Duodenal mucosa (tissue), 2 donors: ENCODE results near the gene MACC1.
"Not testable (repeated sequence)": the region's sequence is repeated elsewhere in the genome, so short reads cannot be mapped to it uniquely, and the experiment has no call there.

Source experiments
- H3K27ac ChIP-seq: one replicate; pipeline ENCODE4 v1.7.0; 2013; ENCODE audit warnings: low read depth, low read length
- H3K27me3 ChIP-seq, 2 donors: one replicate each; pipeline ENCODE4 v1.7.0; 2013; ENCODE audit warnings: low read length in 2 of 2, control low read depth in 1 of 2; ENCODE audit not compliant: insufficient read depth in 2 of 2, control insufficient read depth in 1 of 2
- H3K36me3 ChIP-seq, 2 donors: one replicate each; pipeline ENCODE4 v1.7.0; 2013; ENCODE audit warnings: low read length in 2 of 2, control low read depth in 1 of 2; ENCODE audit not compliant: insufficient read depth in 2 of 2, control insufficient read depth in 1 of 2
- H3K4me1 ChIP-seq, 2 donors: one replicate each; pipeline ENCODE4 v1.7.0; 2013; ENCODE audit warnings: low read length in 2 of 2, control low read depth in 1 of 2; ENCODE audit not compliant: insufficient read depth in 2 of 2, control insufficient read depth in 1 of 2
- H3K4me3 ChIP-seq, 2 donors: one replicate each; pipeline ENCODE4 v1.7.0; 2013; ENCODE audit warnings: low read length in 2 of 2, low read depth in 1 of 2
- H3K9ac ChIP-seq, 2 donors: one replicate each; pipeline ENCODE4 v1.7.0; 2013; ENCODE audit warnings: low read length in 2 of 2, low read depth in 1 of 2
- H3K9me3 ChIP-seq, 2 donors: one replicate each; pipeline ENCODE4 v1.7.0; 2013; ENCODE audit warnings: low read length in 2 of 2, control low read depth in 1 of 2; ENCODE audit not compliant: control insufficient read depth in 1 of 2

The MACC1 gene

GRCh38 chr7:20208651-20209307, 8.4 kb downstream of the MACC1 start:
- no peak overlapping the region for H3K9ac ChIP-seq
- no peaks in the 10 kb centered on the region for H3K36me3 ChIP-seq
- H3K4me3 ChIP-seq: no peak overlapping the region
- no peaks in the 10 kb centered on the region for H3K27me3 ChIP-seq
- no peak overlapping the region for H3K27ac ChIP-seq
- H3K4me1 ChIP-seq: no peaks in the 10 kb centered on the region
- peaks cover 11 to 13% of the 10 kb centered on the region in 2 donors for H3K9me3 ChIP-seq

- not testable (repeated sequence) for H3K9ac ChIP-seq, H3K27me3 ChIP-seq, H3K4me3 ChIP-seq, H3K4me1 ChIP-seq, H3K36me3 ChIP-seq, H3K27ac ChIP-seq
- H3K9me3 ChIP-seq: peaks cover 11 to 13% of the 10 kb centered on the region in 2 donors
Observed at GRCh38 chr7:20207811-20208210, 9.4 kb downstream of the MACC1 start.

DNA sequence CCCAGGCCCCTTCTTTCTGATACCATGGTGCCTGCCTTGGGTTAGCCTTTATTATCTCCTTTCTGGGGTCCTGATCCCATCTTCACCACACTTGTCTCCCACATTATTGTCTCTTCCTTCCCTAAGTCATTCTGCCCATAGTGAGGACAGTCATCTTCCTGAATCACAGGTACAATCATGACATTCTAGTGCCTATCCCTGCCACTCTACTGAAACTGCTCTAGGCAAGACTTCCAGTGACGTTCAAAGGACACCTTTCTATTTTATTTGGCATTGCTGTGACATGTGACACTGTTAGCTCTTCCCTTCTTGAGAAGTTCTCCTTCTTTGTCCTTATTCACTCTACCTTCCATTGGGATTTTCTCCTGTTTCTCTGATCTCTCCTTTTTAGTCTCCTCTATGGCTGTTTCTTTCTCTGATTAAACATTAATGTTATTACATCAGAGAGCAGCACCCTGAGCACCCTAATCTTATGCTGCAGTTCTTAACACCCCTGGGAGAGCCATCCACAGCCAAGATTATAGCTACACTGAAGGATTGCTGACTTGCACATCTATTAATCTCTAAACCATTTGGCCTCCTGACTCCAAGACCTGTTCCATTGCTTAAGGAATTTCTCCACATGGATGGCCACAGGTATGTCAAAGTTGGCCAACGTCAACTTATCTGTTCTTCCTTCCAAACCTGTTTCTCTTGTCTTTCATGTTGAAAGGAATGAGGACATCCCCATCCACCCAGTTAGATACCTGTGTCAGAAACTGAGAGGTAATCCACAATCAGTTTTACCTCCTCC, 10.9 kb downstream of the MACC1 start:
- Histone ChIP-seq H3K4me1 (peaks cover 3 to 7% of the 10 kb centered on the region in 2 donors), H3K4me3 (no peak overlapping the region), H3K9ac (no peak overlapping the region), H3K9me3 (peaks cover 11 to 13% of the 10 kb centered on the region in 2 donors), H3K36me3 (no peaks in the 10 kb centered on the region), H3K27ac (no peak overlapping the region), H3K27me3 (no peaks in the 10 kb centered on the region)

- Histone ChIP-seq H3K36me3 (peaks cover 0 to under 1% of the 10 kb centered on the region in 2 donors), H3K4me1 (peaks cover 12 to 28% of the 10 kb centered on the region in 2 donors), H3K9ac (no peak overlapping the region), H3K27me3 (no peaks in the 10 kb centered on the region), H3K9me3 (no peaks in the 10 kb centered on the region), H3K27ac (no peak overlapping the region), H3K4me3 (no peak overlapping the region)
Observed at GRCh38 chr7:20203316-20203715, 13.9 kb downstream of the MACC1 start.

GRCh38 chr7:20201380-20201779, 15.8 kb downstream of the MACC1 start:
- peak overlapping the region; percentile 23 for H3K27ac ChIP-seq

GRCh38 chr7:20200971-20201370, 16.2 kb downstream of the MACC1 start:
- Histone ChIP-seq H3K4me1 (peaks cover 15 to 32% of the 10 kb centered on the region in 2 donors), H3K4me3 (no peak overlapping the region), H3K27me3 (no peaks in the 10 kb centered on the region), H3K9me3 (no peaks in the 10 kb centered on the region), H3K9ac (no peak overlapping the region), H3K27ac (peak overlapping the region; percentile 23), H3K36me3 (peaks cover 0 to 6% of the 10 kb centered on the region in 2 donors)

More at GRCh38 chr7:20201380-20201779, 15.8 kb downstream of the MACC1 start:
- no peak overlapping the region for H3K9ac ChIP-seq
- no peaks in the 10 kb centered on the region for H3K27me3 ChIP-seq
- H3K36me3 ChIP-seq: peaks cover 0 to 6% of the 10 kb centered on the region in 2 donors
- H3K4me1 ChIP-seq: peaks cover 15 to 32% of the 10 kb centered on the region in 2 donors
- H3K9me3 ChIP-seq: no peaks in the 10 kb centered on the region
- H3K4me3 ChIP-seq: no peak overlapping the region

DNA sequence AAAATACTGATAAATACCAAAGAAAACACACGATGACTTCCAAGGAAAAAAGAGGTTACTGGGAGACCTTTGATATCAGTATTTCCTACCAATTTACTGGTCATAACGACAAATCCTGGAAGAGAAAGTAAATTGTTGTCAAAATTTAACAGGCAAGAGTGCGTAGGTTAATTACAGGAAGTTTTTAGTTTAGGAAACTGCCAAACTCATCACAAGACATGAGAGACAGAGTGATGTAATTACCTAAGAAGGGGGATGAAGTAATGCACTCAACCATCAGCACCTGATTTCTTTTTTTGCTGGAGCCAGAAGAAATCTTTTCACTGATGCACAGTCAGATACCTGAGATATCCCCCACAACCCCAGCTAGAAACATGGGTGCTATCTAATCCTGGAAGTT, 16.8 kb downstream of the MACC1 start:
- peaks cover 5 to 6% of the 10 kb centered on the region in 2 donors for H3K36me3 ChIP-seq
- no peak overlapping the region for H3K4me3 ChIP-seq
- H3K9ac ChIP-seq: no peak overlapping the region
- H3K27me3 ChIP-seq: no peaks in the 10 kb centered on the region
- H3K9me3 ChIP-seq: no peaks in the 10 kb centered on the region
- peaks cover 15 to 32% of the 10 kb centered on the region in 2 donors for H3K4me1 ChIP-seq
- no peak overlapping the region for H3K27ac ChIP-seq

GRCh38 chr7:20199015-20199737, 18.0 kb downstream of the MACC1 start:
- Histone ChIP-seq H3K4me3 (no peak overlapping the region), H3K4me1 (peaks cover 15 to 32% of the 10 kb centered on the region in 2 donors), H3K27ac (no peak overlapping the region), H3K27me3 (no peaks in the 10 kb centered on the region), H3K9me3 (no peaks in the 10 kb centered on the region), H3K9ac (no peak overlapping the region), H3K36me3 (peaks cover 5 to 6% of the 10 kb centered on the region in 2 donors)

GRCh38 chr7:20198260-20198659, 18.9 kb downstream of the MACC1 start:
- Histone ChIP-seq H3K27ac (no peak overlapping the region), H3K36me3 (peaks cover 5 to 6% of the 10 kb centered on the region in 2 donors), H3K9ac (no peak overlapping the region), H3K4me1 (peaks cover 15 to 32% of the 10 kb centered on the region in 2 donors), H3K4me3 (no peak overlapping the region), H3K27me3 (no peaks in the 10 kb centered on the region), H3K9me3 (no peaks in the 10 kb centered on the region)

- Histone ChIP-seq H3K9me3 (no peaks in the 10 kb centered on the region), H3K4me3 (no peak overlapping the region), H3K27ac (no peak overlapping the region), H3K4me1 (peaks cover 15 to 32% of the 10 kb centered on the region in 2 donors), H3K27me3 (no peaks in the 10 kb centered on the region), H3K9ac (no peak overlapping the region), H3K36me3 (peaks cover 5 to 6% of the 10 kb centered on the region in 2 donors)
Observed at GRCh38 chr7:20197837-20198236, 19.3 kb downstream of the MACC1 start.
